ENCODE measurements around the gene IGFL4. TPM values are rescaled to one million over a fixed set of nuclear protein-coding genes. Genes with fewer than 3 reads are reported as not detected.

Gene IGFL4
- polyA plus RNA-seq, 2 donors: 0.02 to 0.16 TPM

Other genes starting within 250 kb of the IGFL4 start
- 10 to 100 TPM; 12.4 to 34.6 TPM for gene DMWD, start 248.2 kb downstream of the IGFL4 start, polyA plus RNA-seq
- gene RSPH6A, start 225.7 kb downstream of the IGFL4 start, polyA plus RNA-seq: under 1 TPM in 1 of 2 donors, not detected in 1; 0.16 TPM
- 10 to 100 TPM; 31.3 to 76.3 TPM for gene SYMPK, start 177.9 kb downstream of the IGFL4 start, polyA plus RNA-seq
- under 1 TPM; 0.02 to 0.10 TPM for gene FOXA3, start 176.7 kb downstream of the IGFL4 start, polyA plus RNA-seq
- 10 to 100 TPM in 1 of 2 donors, 1 to 10 TPM in 1; 9.0 to 10.6 TPM for gene IRF2BP1, start 154.9 kb downstream of the IGFL4 start, polyA plus RNA-seq
- gene MYPOP, start 138.4 kb downstream of the IGFL4 start, polyA plus RNA-seq: 1 to 10 TPM; 3.2 to 3.5 TPM
- not detected for gene NANOS2, start 126.2 kb downstream of the IGFL4 start, polyA plus RNA-seq
- 1 to 10 TPM in 1 of 2 donors, under 1 TPM in 1; 0.31 to 1.0 TPM for gene NOVA2, start 67.1 kb downstream of the IGFL4 start, polyA plus RNA-seq
- gene CCDC61, start 45.5 kb downstream of the IGFL4 start, polyA plus RNA-seq: 10 to 100 TPM in 1 of 2 donors, 1 to 10 TPM in 1; 8.1 to 12.3 TPM
- not detected for gene PGLYRP1, start 17.9 kb downstream of the IGFL4 start, polyA plus RNA-seq
- not detected for gene IGFL3, start 83.7 kb upstream of the IGFL4 start, polyA plus RNA-seq
- gene IGFL2, start 107.2 kb upstream of the IGFL4 start, polyA plus RNA-seq: 1 to 10 TPM in 1 of 2 donors, under 1 TPM in 1; 0.12 to 5.4 TPM
- 10 to 100 TPM; 58.7 to 66.5 TPM for gene IGFL1, start 188.7 kb upstream of the IGFL4 start, polyA plus RNA-seq